GM06990 (cell line): ENCODE results near the gene SLC35F6.
"Not testable (repeated sequence)": the region's sequence is repeated elsewhere in the genome, so short reads cannot be mapped to it uniquely, and the experiment has no call there.

ENCODE experiments used
- DNase-seq: peaks from one replicate; pipeline ENCODE4 v3.0.0-alpha.2; 2011; ENCODE audit not compliant: insufficient read length; ENCODE audit errors: extremely low read depth
- H3K27me3 ChIP-seq: replicated peaks from 2 replicates; pipeline ENCODE4 v1.6.0; 2011; ENCODE audit warnings: low read length; ENCODE audit not compliant: control insufficient read depth, insufficient read depth
- H3K36me3 ChIP-seq: 2 replicates; pipeline ENCODE4 v1.5.1; 2011; ENCODE audit warnings: low read length; ENCODE audit not compliant: control insufficient read depth, insufficient read depth
- H3K4me3 ChIP-seq: replicated peaks from 2 replicates; pipeline ENCODE4 v1.5.1; 2011; ENCODE audit warnings: low read depth, mild to moderate bottlenecking, control low read depth, low read length
- CTCF ChIP-seq: IDR thresholded peaks from 2 replicates; pipeline ENCODE4 v1.5.1; 2011; ENCODE audit warnings: low read length, control low read depth, mild to moderate bottlenecking, inconsistent platforms; ENCODE audit not compliant: insufficient read depth, poor library complexity, severe bottlenecking

Gene SLC35F6

GRCh38 chr2:26811261-26811660, 47.2 kb downstream of the SLC35F6 start:
- TF ChIP-seq CTCF = no peak
- Histone ChIP-seq H3K36me3 (no peaks in the 10 kb centered on the region), H3K4me3 (no peak overlapping the region), H3K27me3 (no peaks in the 10 kb centered on the region)
- no peak for DNase-seq

GRCh38 chr2:26811791-26812694, 48.0 kb downstream of the SLC35F6 start:
- H3K36me3 ChIP-seq = no peaks in the 10 kb centered on the region
- no peak overlapping the region for H3K4me3 ChIP-seq
- H3K27me3 ChIP-seq = no peaks in the 10 kb centered on the region
- TF ChIP-seq CTCF = no peak
- DNase-seq = no peak

GRCh38 chr2:26812731-26813130, 48.6 kb downstream of the SLC35F6 start:
- TF ChIP-seq CTCF = no peak
- Histone ChIP-seq H3K4me3 (no peak overlapping the region), H3K27me3 (no peaks in the 10 kb centered on the region), H3K36me3 (no peaks in the 10 kb centered on the region)
- no peak for DNase-seq

- not testable (repeated sequence) for H3K4me3 ChIP-seq, H3K36me3 ChIP-seq, H3K27me3 ChIP-seq, DNase-seq
These were observed 50.1 kb downstream of the SLC35F6 start for GRCh38 chr2:26814072-26814765.

GRCh38 chr2:26816893-26817292, 52.8 kb downstream of the SLC35F6 start:
- no peak for TF ChIP-seq CTCF
- DNase-seq = no peak
- Histone ChIP-seq H3K36me3 (no peaks in the 10 kb centered on the region), H3K27me3 (no peaks in the 10 kb centered on the region), H3K4me3 (no peak overlapping the region)

- no peak overlapping the region for H3K4me3 ChIP-seq
- TF ChIP-seq CTCF = no peak
- H3K36me3 ChIP-seq = no peaks in the 10 kb centered on the region
- no peaks in the 10 kb centered on the region for H3K27me3 ChIP-seq
- no peak for DNase-seq
These were observed 54.2 kb downstream of the SLC35F6 start for GRCh38 chr2:26818255-26818654.
